Stimulated activated CD4-positive, alpha-beta T cell treated with anti-CD3 and anti-CD28 coated beads, TNF-alpha, amount 100 ng/mL, for 48 hours (primary cell): Measurements from ENCODE around the gene ERN2.
A peak's percentile ranks its signal among the peaks of the same experiment; 100 is the strongest.

Source experiments
- DNase-seq, 3 donors: peaks; one replicate each; pipeline ENCODE4 v3.0.0-alpha.2; 2020; ENCODE audit warnings: low read depth in 3 of 3

ERN2 gene

DNA sequence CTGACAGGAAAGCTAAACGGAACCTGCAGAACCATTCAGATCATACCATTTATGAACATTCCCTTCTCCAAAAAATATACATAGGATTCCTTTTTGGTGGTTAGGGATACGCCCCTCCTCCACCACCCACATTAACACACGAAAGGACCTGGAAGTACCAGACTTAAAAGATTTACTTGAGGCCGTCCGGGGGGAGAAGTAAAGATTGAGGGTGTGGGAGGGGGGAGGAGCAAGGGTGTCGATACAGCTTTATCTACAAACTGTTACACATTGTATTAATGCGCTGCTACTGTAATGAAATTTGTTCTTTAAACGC, 72.4 kb downstream of the ERN2 start:
- peak in 1 of 3 donors; percentile 4 for DNase-seq
